HG03139 (cell line): ENCODE results near the gene GPX5.

Experiments
- ATAC-seq: cut with Tn5 transposase; IDR thresholded peaks from one replicate; pipeline ENCODE4 v1.9.1; 2021; ENCODE audit not compliant: unreplicated experiment

Gene GPX5

GRCh38 chr6:28553384-28553985 is 27.8 kb downstream of the GPX5 start:
- ATAC-seq = no peak

- no peak for ATAC-seq
Observed at GRCh38 chr6:28553986-28554881, 28.6 kb downstream of the GPX5 start.

- ATAC-seq = no peak
Observed at GRCh38 chr6:28555136-28555535, 29.5 kb downstream of the GPX5 start.

- ATAC-seq = no peak
Observed at GRCh38 chr6:28558629-28559028, 32.9 kb downstream of the GPX5 start.

- ATAC-seq = no peak
Observed at GRCh38 chr6:28563430-28564095, 37.9 kb downstream of the GPX5 start.

- no peak for ATAC-seq
Observed at GRCh38 chr6:28565823-28566526, 40.3 kb downstream of the GPX5 start.

GRCh38 chr6:28566527-28567252 is 41.0 kb downstream of the GPX5 start:
- ATAC-seq = no peak

GRCh38 chr6:28567506-28567905 is 41.8 kb downstream of the GPX5 start:
- no peak for ATAC-seq

- no peak for ATAC-seq
Observed at GRCh38 chr6:28568515-28569108, 42.9 kb downstream of the GPX5 start.

- ATAC-seq = no peak
Observed at GRCh38 chr6:28569748-28570147, 44.1 kb downstream of the GPX5 start.

- ATAC-seq = no peak
Observed at GRCh38 chr6:28580475-28580874, 54.8 kb downstream of the GPX5 start.

- no peak for ATAC-seq
Observed at GRCh38 chr6:28583463-28583862, 57.8 kb downstream of the GPX5 start.
